Ascending aorta (tissue), 2 donors: ENCODE measurements around the gene CCDC57. TPM values are rescaled to one million over a fixed set of nuclear protein-coding genes. Genes with fewer than 3 reads are reported as not detected.
"Not testable (repeated sequence)": the region's sequence is repeated elsewhere in the genome, so short reads cannot be mapped to it uniquely, and the experiment has no call there.

Experiments
- DNase-seq, 2 donors: peaks; one replicate each; pipeline ENCODE4 v3.0.0-alpha.2; 2019; ENCODE audit warnings: low spot score in 2 of 2
- H3K27ac ChIP-seq, 2 donors: fragments of 200-600 bp; sonication (generic); one replicate each; pipeline ENCODE4 v1.5.1; 2016 to 2017; ENCODE audit warnings: mild to moderate bottlenecking in 1 of 2
- H3K27me3 ChIP-seq: fragments of 200-600 bp; sonication (generic); one replicate; pipeline ENCODE4 v1.5.1; 2017
- H3K36me3 ChIP-seq, 2 donors: fragments of 200-600 bp; sonication (generic); one replicate each; pipeline ENCODE4 v1.5.1; 2016
- H3K4me1 ChIP-seq, 2 donors: fragments of 200-600 bp; sonication (generic); one replicate each; pipeline ENCODE4 v1.5.1; 2016 to 2017; ENCODE audit warnings: mild to moderate bottlenecking in 1 of 2
- H3K4me3 ChIP-seq, 2 donors: fragments of 200-600 bp; sonication (generic); one replicate each; pipeline ENCODE4 v1.5.1; 2016 to 2017; ENCODE audit warnings: mild to moderate bottlenecking in 1 of 2
- H3K9me3 ChIP-seq, 2 donors: fragments of 200-600 bp; sonication (generic); one replicate each; pipeline ENCODE4 v1.5.1; 2016
- CTCF ChIP-seq, 3 experiments: fragments of 200-600 bp in 2 of 3; fragments of 450-650 bp in 1 of 3; sonication (generic) in 2 of 3; IDR thresholded peaks; one replicate each; pipeline ENCODE4 v1.5.1; 2016 to 2019; ENCODE audit warnings: antibody characterized with exemption in 3 of 3, mild to moderate bottlenecking in 1 of 3, moderate library complexity in 1 of 3
- intact Hi-C: fragments of 100-400 bp; cut with DNase I; formaldehyde crosslinking; loops from one replicate; pipeline ENCODE4 v1.15.1; 2023
- total RNA-seq: library from RNA; depleted of rRNA; stranded (reverse); fragments of >200 nt; gene quantifications from one replicate; pipeline ENCODE4 v1.1.0, GENCODE V29; 2016

Gene CCDC57
- total RNA-seq, 1 donor from 2014 or later = 12.8 TPM

GRCh38 chr17:82177276-82177675, 35.4 kb downstream of the CCDC57 start:
- Histone ChIP-seq H3K4me3 (no peak overlapping the region), H3K27me3 (no peaks in the 10 kb centered on the region), H3K4me1 (no peaks in the 10 kb centered on the region), H3K9me3 (no peaks in the 10 kb centered on the region), H3K27ac (no peak overlapping the region), H3K36me3 (peaks cover 2 to 32% of the 10 kb centered on the region in 2 donors)
- intact Hi-C loops = no loop called here
- no peak for TF ChIP-seq CTCF (IDR thresholded peaks at IDR 0.05)
- no peak for DNase-seq

GRCh38 chr17:82175951-82176350, 36.7 kb downstream of the CCDC57 start:
- no peaks in the 10 kb centered on the region for H3K27me3 ChIP-seq
- no peak for DNase-seq
- no peaks in the 10 kb centered on the region for H3K4me1 ChIP-seq
- no peak overlapping the region for H3K27ac ChIP-seq
- H3K9me3 ChIP-seq = no peaks in the 10 kb centered on the region
- H3K4me3 ChIP-seq = no peak overlapping the region
- peaks cover 6 to 34% of the 10 kb centered on the region in 2 donors for H3K36me3 ChIP-seq
- TF ChIP-seq CTCF (IDR thresholded peaks at IDR 0.05) = no peak
- intact Hi-C loops = no loop called here

GRCh38 chr17:82175201-82175600, 37.4 kb downstream of the CCDC57 start:
- intact Hi-C loops = no loop called here
- H3K36me3 ChIP-seq = peaks cover 8 to 34% of the 10 kb centered on the region in 2 donors
- H3K27me3 ChIP-seq = no peaks in the 10 kb centered on the region
- TF ChIP-seq CTCF (IDR thresholded peaks at IDR 0.05) = no peak
- no peak overlapping the region for H3K27ac ChIP-seq
- H3K4me1 ChIP-seq = no peaks in the 10 kb centered on the region
- no peak for DNase-seq
- no peaks in the 10 kb centered on the region for H3K9me3 ChIP-seq
- no peak overlapping the region for H3K4me3 ChIP-seq

- H3K27me3 ChIP-seq, H3K4me3 ChIP-seq, H3K9me3 ChIP-seq, H3K4me1 ChIP-seq, DNase-seq, intact Hi-C loops, H3K27ac ChIP-seq: not testable (repeated sequence)
- H3K36me3 ChIP-seq = peaks cover 8 to 37% of the 10 kb centered on the region in 2 donors
Observed at GRCh38 chr17:82174042-82174857, 38.4 kb downstream of the CCDC57 start.

GRCh38 chr17:82173351-82174041, 39.1 kb downstream of the CCDC57 start:
- Histone ChIP-seq H3K4me1 (no peaks in the 10 kb centered on the region), H3K36me3 (peaks cover 8 to 37% of the 10 kb centered on the region in 2 donors), H3K9me3 (no peaks in the 10 kb centered on the region), H3K27me3 (no peaks in the 10 kb centered on the region), H3K4me3 (no peak overlapping the region), H3K27ac (no peak overlapping the region)
- TF ChIP-seq CTCF (IDR thresholded peaks at IDR 0.05) = no peak
- intact Hi-C loops = no loop called here
- DNase-seq = no peak

GRCh38 chr17:82172486-82173160, 40.0 kb downstream of the CCDC57 start:
- intact Hi-C loops = no loop called here
- no peak for TF ChIP-seq CTCF (IDR thresholded peaks at IDR 0.05)
- H3K4me1 ChIP-seq = no peaks in the 10 kb centered on the region
- H3K4me3 ChIP-seq = no peak overlapping the region
- no peaks in the 10 kb centered on the region for H3K27me3 ChIP-seq
- no peaks in the 10 kb centered on the region for H3K9me3 ChIP-seq
- H3K36me3 ChIP-seq = peaks cover 8 to 37% of the 10 kb centered on the region in 2 donors
- no peak overlapping the region for H3K27ac ChIP-seq
- DNase-seq = no peak
